Activated CD8-positive, alpha-beta T cell treated with anti-CD3 and anti-CD28 coated beads, Interleukin-2, amount 10 ng/mL, durations not matched to agents 7 days and 5 days (primary cell): ENCODE results near the gene ISCU. TPM values are rescaled to one million over a fixed set of nuclear protein-coding genes. Genes with fewer than 3 reads are reported as not detected.
"Not testable (repeated sequence)": the region's sequence is repeated elsewhere in the genome, so short reads cannot be mapped to it uniquely, and the experiment has no call there.

ENCODE experiments used
- ATAC-seq: fragments of 150-1000 bp; cut with Tn5 transposase; one replicate; pipeline ENCODE4 v1.10.0; 2021; ENCODE audit warnings: moderate library complexity
- CTCF ChIA-PET: fragments of 350-600 bp; sonication (Branson Sonifier 250); formaldehyde crosslinking; loops from one replicate; lab custom pipeline; 2021; ENCODE audit warnings: antibody characterized with exemption; lab: Charles Lee
- POLR2A ChIA-PET: fragments of 350-600 bp; sonication (Branson Sonifier 250); formaldehyde crosslinking; loops from one replicate; lab custom pipeline; 2021; ENCODE audit warnings: antibody characterized with exemption; lab: Charles Lee
- DNase-seq: peaks from one replicate; pipeline ENCODE4 v3.0.0-alpha.2; 2020
- H3K27ac Mint-ChIP-seq: one replicate; pipeline ENCODE4 v1.8.0; 2021; ENCODE audit warnings: mild to moderate bottlenecking, mixed read lengths
- H3K27me3 Mint-ChIP-seq: one replicate; pipeline ENCODE4 v1.8.0; 2021; ENCODE audit warnings: low read depth, mixed read lengths
- H3K36me3 Mint-ChIP-seq: one replicate; pipeline ENCODE4 v1.8.0; 2021; ENCODE audit warnings: low read depth, mixed read lengths
- H3K4me1 Mint-ChIP-seq: one replicate; pipeline ENCODE4 v1.8.0; 2021; ENCODE audit warnings: low read depth, mixed read lengths
- H3K4me3 Mint-ChIP-seq: one replicate; pipeline ENCODE4 v1.8.0; 2021; ENCODE audit warnings: mild to moderate bottlenecking, mixed read lengths
- H3K9me3 Mint-ChIP-seq: one replicate; pipeline ENCODE4 v1.8.0; 2022; ENCODE audit warnings: mixed read lengths; ENCODE audit not compliant: insufficient read depth
- total RNA-seq, 2 experiments: library from RNA; stranded (reverse); gene quantifications; one replicate each; pipeline ENCODE4 v1.2.3, GENCODE V29; 2021

The ISCU gene
- total RNA-seq, 2 experiments from 2014 or later, result 58.5 to 59.5 TPM

- no peaks in the 10 kb centered on the region for H3K27me3 Mint-ChIP-seq
- H3K4me3 Mint-ChIP-seq, result peak overlapping the region; percentile 27
- POLR2A ChIA-PET, result interaction anchor here (1.0 to 10.1 kb wide), 8 partner anchors 13 to 56 kb away, joined by 3 to 115 read pairs (median 8); partner anchors contain the start of genes ISCU, SART3 and SELPLG
- H3K4me1 Mint-ChIP-seq, result peaks cover 44% of the 10 kb centered on the region
- H3K9me3 Mint-ChIP-seq, result peaks cover 8% of the 10 kb centered on the region
- ATAC-seq (peak; percentile 77), DNase-seq (peak; percentile 73)
- H3K27ac Mint-ChIP-seq, result peak overlapping the region; percentile 88
- CTCF ChIA-PET, result interaction anchor here (0.6 to 10.9 kb wide), 47 partner anchors 8 to 699 kb away, joined by 3 to 574 read pairs (median 4); partner anchors contain the start of genes ISCU, SART3, SELPLG and SSH1
- peaks cover 58% of the 10 kb centered on the region for H3K36me3 Mint-ChIP-seq
Observed at GRCh38 chr12:108616941-108617858, 54.8 kb downstream of the ISCU start.

DNA sequence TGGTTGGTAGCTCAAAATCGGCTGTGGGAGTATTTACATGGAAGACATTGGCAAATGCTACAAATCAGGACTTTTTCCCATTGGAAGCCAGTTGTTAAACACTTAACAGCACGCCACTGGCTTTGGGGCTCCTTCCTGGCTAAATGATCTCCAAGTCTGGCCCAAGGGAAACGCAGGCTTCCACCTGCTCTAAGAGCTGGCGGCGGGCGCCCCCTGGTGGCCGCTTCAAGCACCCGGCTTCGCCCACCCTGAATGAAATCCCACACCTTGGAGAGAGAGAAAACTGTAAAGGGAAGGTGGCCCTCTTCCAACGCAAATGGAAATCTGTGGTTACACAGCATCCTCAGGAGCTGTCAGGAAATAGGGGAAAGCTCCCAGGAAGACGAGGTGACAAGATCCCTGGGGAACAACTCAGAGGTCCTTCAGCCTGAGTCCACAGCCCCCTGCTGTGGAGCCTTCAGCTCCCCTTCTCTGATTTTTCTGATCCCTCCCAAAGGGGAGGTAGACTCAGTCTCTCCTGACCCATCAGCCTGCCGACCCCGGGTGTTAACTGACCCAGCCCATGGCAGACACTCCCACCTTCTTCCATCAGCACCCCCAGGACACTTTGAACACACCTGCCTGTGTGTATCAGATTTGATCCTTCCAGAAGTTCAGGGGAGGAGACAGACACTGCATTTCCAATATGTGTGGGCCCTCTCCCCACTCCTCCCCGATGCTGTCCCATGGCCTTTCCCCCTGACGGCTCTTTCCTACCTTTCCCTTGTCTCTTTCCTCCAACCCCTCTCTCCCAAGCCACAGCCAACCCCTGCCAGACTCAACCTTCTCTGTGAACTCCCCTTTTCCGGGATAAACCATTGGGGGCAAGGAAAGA is 55.9 kb downstream of the ISCU start:
- Mint-ChIP-seq H3K9me3 (peaks cover 8% of the 10 kb centered on the region), H3K36me3 (peaks cover 69% of the 10 kb centered on the region), H3K4me1 (peaks cover 52% of the 10 kb centered on the region), H3K27ac (peak overlapping the region; percentile 71), H3K4me3 (no peak overlapping the region), H3K27me3 (no peaks in the 10 kb centered on the region)
- peak; percentile 82 for DNase-seq
- CTCF ChIA-PET, result interaction anchor here (0.7 to 10.9 kb wide), 45 partner anchors 9 to 700 kb away, joined by 3 to 574 read pairs (median 5); partner anchors contain the start of genes ISCU, SART3, SELPLG and SSH1
- ATAC-seq, result peak; percentile 69
- POLR2A ChIA-PET, result interaction anchor here (0.5 to 10.1 kb wide), 7 partner anchors 13 to 57 kb away, joined by 3 to 115 read pairs (median 13); partner anchors contain the start of genes ISCU, SART3 and SELPLG

GRCh38 chr12:108618953-108619274 is 56.5 kb downstream of the ISCU start:
- ATAC-seq, H3K9me3 Mint-ChIP-seq, H3K27me3 Mint-ChIP-seq, DNase-seq, H3K4me3 Mint-ChIP-seq: not testable (repeated sequence)
- Mint-ChIP-seq H3K36me3 (peaks cover 75% of the 10 kb centered on the region), H3K4me1 (peaks cover 58% of the 10 kb centered on the region), H3K27ac (peak overlapping the region; percentile 37)
- ChIA-PET POLR2A (interaction anchor here (3.0 to 10.1 kb wide), 4 partner anchors 13 to 58 kb away, joined by 13 to 115 read pairs (median 37); partner anchors contain the start of genes ISCU, SART3 and SELPLG), CTCF (interaction anchor here (1.4 to 10.9 kb wide), 12 partner anchors 13 to 482 kb away, joined by 3 to 574 read pairs (median 13); partner anchors contain the start of genes ISCU, SART3 and SELPLG)

Other genes starting within 250 kb of the ISCU start
- gene CMKLR1, start 223.3 kb upstream of the ISCU start, total RNA-seq, result under 1 TPM in 1 of 2 experiments, not detected in 1; 0.08 TPM
- gene FICD, start 47.3 kb upstream of the ISCU start, total RNA-seq, result 1 to 10 TPM; 4.6 to 5.2 TPM
- gene SART3, start 1.4 kb upstream of the ISCU start, total RNA-seq, result 10 to 100 TPM; 67.9 to 76.9 TPM
- gene TMEM119, start 35.5 kb downstream of the ISCU start, total RNA-seq, result not detected
- 100 to 1,000 TPM; 144 to 150 TPM for gene SELPLG, start 71.3 kb downstream of the ISCU start, total RNA-seq
- gene CORO1C, start 168.9 kb downstream of the ISCU start, total RNA-seq, result 10 to 100 TPM; 66.3 to 69.2 TPM